ENCODE results near the gene GUCY1A2. TPM values are rescaled to one million over a fixed set of nuclear protein-coding genes. Genes with fewer than 3 reads are reported as not detected.

The GUCY1A2 gene
- total RNA-seq, 4 donors from 2014 or later, result 0.37 to 2.0 (median 0.67) TPM

- peaks cover 0 to under 1% of the 10 kb centered on the region in 2 donors for H3K9me3 ChIP-seq
- intact Hi-C loops (cut with DNase I; ENCODE audit: low total_unique reads), result no loop called here
- no peaks in the 10 kb centered on the region for H3K4me1 ChIP-seq
- DNase-seq, result no peak
- in situ Hi-C loops (cut with MboI; ENCODE audit: low pct_ligation_motif_present in 1 of 4, low pct_unique_long_range_greater_than_20kb in 1 of 4, low sequenced_read_pairs in 3 of 4), result no loop called here
- no peaks in the 10 kb centered on the region for H3K27me3 ChIP-seq
- WGBS, 2 donors (ENCODE audit: low coverage in 1 of 2), result 79 to 93% methylated on average over 1 of the region's 1 CpG
- H3K4me3 ChIP-seq, result no peak overlapping the region
- TF ChIP-seq CTCF (IDR thresholded peaks at IDR 0.05) (no peak), POLR2AphosphoS5 (IDR thresholded peaks at IDR 0.05) (no peak), POLR2A (IDR thresholded peaks at IDR 0.05) (no peak), EP300 (IDR thresholded peaks at IDR 0.05; ENCODE audit: low read depth) (no peak)
- no peaks in the 10 kb centered on the region for H3K36me3 ChIP-seq
- no peak overlapping the region for H3K27ac ChIP-seq
These were observed 26.2 kb upstream of the GUCY1A2 start for GRCh38 chr11:107044503-107044902.

- Histone ChIP-seq H3K4me1 (no peaks in the 10 kb centered on the region), H3K9me3 (no peaks in the 10 kb centered on the region), H3K27ac (no peak overlapping the region), H3K27me3 (no peaks in the 10 kb centered on the region), H3K36me3 (no peaks in the 10 kb centered on the region), H3K4me3 (no peak overlapping the region)
- intact Hi-C loops (cut with DNase I; ENCODE audit: low total_unique reads) (no loop called here), in situ Hi-C loops (cut with MboI; ENCODE audit: low pct_ligation_motif_present in 1 of 4, low pct_unique_long_range_greater_than_20kb in 1 of 4, low sequenced_read_pairs in 3 of 4) (no loop called here)
- no peak for DNase-seq
- TF ChIP-seq EP300 (IDR thresholded peaks at IDR 0.05; ENCODE audit: low read depth), result no peak
- TF ChIP-seq POLR2AphosphoS5 (IDR thresholded peaks at IDR 0.05), result no peak
- TF ChIP-seq CTCF (IDR thresholded peaks at IDR 0.05), result no peak
- no peak for TF ChIP-seq POLR2A (IDR thresholded peaks at IDR 0.05)
- 39 to 46% methylated on average over 3 to 4 of the region's 4 CpGs for WGBS, 2 donors (ENCODE audit: low coverage in 1 of 2)
These were observed 25.1 kb upstream of the GUCY1A2 start for GRCh38 chr11:107043242-107044006.

GRCh38 chr11:107042748-107043147, 24.5 kb upstream of the GUCY1A2 start:
- TF ChIP-seq EP300 (IDR thresholded peaks at IDR 0.05; ENCODE audit: low read depth) (no peak), CTCF (IDR thresholded peaks at IDR 0.05) (no peak), POLR2AphosphoS5 (IDR thresholded peaks at IDR 0.05) (no peak), POLR2A (IDR thresholded peaks at IDR 0.05) (no peak)
- Histone ChIP-seq H3K4me1 (no peaks in the 10 kb centered on the region), H3K27me3 (no peaks in the 10 kb centered on the region), H3K9me3 (no peaks in the 10 kb centered on the region), H3K36me3 (no peaks in the 10 kb centered on the region), H3K27ac (no peak overlapping the region), H3K4me3 (no peak overlapping the region)
- 43 to 68% methylated on average over 1 to 4 of the region's 4 CpGs for WGBS, 2 donors (ENCODE audit: low coverage in 1 of 2)
- in situ Hi-C loops (cut with MboI; ENCODE audit: low pct_ligation_motif_present in 1 of 4, low pct_unique_long_range_greater_than_20kb in 1 of 4, low sequenced_read_pairs in 3 of 4) (no loop called here), intact Hi-C loops (cut with DNase I; ENCODE audit: low total_unique reads) (no loop called here)
- no peak for DNase-seq

- Histone ChIP-seq H3K9me3 (no peaks in the 10 kb centered on the region), H3K4me3 (no peak overlapping the region), H3K27me3 (no peaks in the 10 kb centered on the region), H3K36me3 (no peaks in the 10 kb centered on the region), H3K4me1 (no peaks in the 10 kb centered on the region), H3K27ac (no peak overlapping the region)
- 57 to 86% methylated on average over 1 of the region's 1 CpG for WGBS, 2 donors (ENCODE audit: low coverage in 1 of 2)
- TF ChIP-seq EP300 (IDR thresholded peaks at IDR 0.05; ENCODE audit: low read depth) (no peak), POLR2A (IDR thresholded peaks at IDR 0.05) (no peak), CTCF (IDR thresholded peaks at IDR 0.05) (no peak), POLR2AphosphoS5 (IDR thresholded peaks at IDR 0.05) (no peak)
- DNase-seq, result no peak
- in situ Hi-C loops (cut with MboI; ENCODE audit: low pct_ligation_motif_present in 1 of 4, low pct_unique_long_range_greater_than_20kb in 1 of 4, low sequenced_read_pairs in 3 of 4) (no loop called here), intact Hi-C loops (cut with DNase I; ENCODE audit: low total_unique reads) (no loop called here)
These were observed 22.8 kb upstream of the GUCY1A2 start for GRCh38 chr11:107041088-107041444.

Measured in transverse colon (tissue), 4 donors.